Panc1 (cell line): ENCODE measurements around the gene IKZF4. TPM values are rescaled to one million over a fixed set of nuclear protein-coding genes. Genes with fewer than 3 reads are reported as not detected.
A peak's percentile ranks its signal among the peaks of the same experiment; 100 is the strongest.
"Not testable (repeated sequence)": the region's sequence is repeated elsewhere in the genome, so short reads cannot be mapped to it uniquely, and the experiment has no call there.

Experiments
- ATAC-seq: fragments of 200-7000 bp; cut with Tn5 transposase; 2 replicates; pipeline ENCODE4 v1.9.1; 2020; ENCODE audit warnings: mild to moderate bottlenecking, moderate library complexity
- BruUV-seq: library from RNA; stranded (reverse); fragments of 400-500 nt; replicated peaks from 2 replicates; lab custom pipeline; 2021; lab: Mats Ljungman, UMichigan
- CTCF ChIA-PET: fragments of 300-600 bp; sonication (Branson Sonifier 250); formaldehyde crosslinking; loops from one replicate; lab custom pipeline; 2022; ENCODE audit warnings: antibody characterized with exemption; lab: Charles Lee
- POLR2A ChIA-PET: fragments of 300-600 bp; sonication (Branson Sonifier 250); formaldehyde crosslinking; loops from one replicate; lab custom pipeline; 2022; ENCODE audit warnings: antibody characterized with exemption; lab: Charles Lee
- DNase-seq: peaks from one replicate; pipeline ENCODE4 v3.0.0-alpha.2; 2010; ENCODE audit warnings: low read depth, low spot score
- H3K27ac ChIP-seq: 2 replicates; pipeline ENCODE4 v1.5.1; 2011; ENCODE audit warnings: mild to moderate bottlenecking, low read length, inconsistent platforms
- H3K27me3 ChIP-seq: fragments of 200-500 bp; sonication (Bioruptor generic); 2 replicates; pipeline ENCODE4 v1.6.0; 2014; ENCODE audit warnings: low read length, inconsistent platforms; ENCODE audit not compliant: control insufficient read depth, insufficient read depth
- H3K36me3 ChIP-seq: fragments of 200-500 bp; sonication (Bioruptor generic); 2 replicates; pipeline ENCODE4 v1.5.1; 2014; ENCODE audit warnings: inconsistent platforms, mild to moderate bottlenecking, low read length, moderate library complexity; ENCODE audit not compliant: control insufficient read depth, insufficient read depth
- H3K4me1 ChIP-seq: 2 replicates; pipeline ENCODE4 v1.5.1; 2011; ENCODE audit warnings: inconsistent platforms, mild to moderate bottlenecking, low read length, moderate library complexity; ENCODE audit not compliant: control insufficient read depth, insufficient read depth
- H3K4me3 ChIP-seq, 2 experiments: 2 replicates each; pipeline ENCODE4 v1.5.1; 2011 to 2012; ENCODE audit warnings: low read depth in 2 of 2, low read length in 2 of 2, mild to moderate bottlenecking in 2 of 2, inconsistent platforms in 1 of 2, moderate library complexity in 1 of 2
- H3K9me3 ChIP-seq: fragments of 200-500 bp; sonication (Bioruptor generic); 2 replicates; pipeline ENCODE4 v1.5.1; 2014; ENCODE audit warnings: low read depth, mild to moderate bottlenecking, inconsistent platforms, low read length, moderate library complexity; ENCODE audit not compliant: control insufficient read depth, insufficient read depth
- CTCF ChIP-seq: fragments of 450-650 bp; IDR thresholded peaks from 2 replicates; pipeline ENCODE4 v1.5.1; 2017; ENCODE audit warnings: mild to moderate bottlenecking
- POLR2AphosphoS5 ChIP-seq: IDR thresholded peaks from 2 replicates; pipeline ENCODE4 v1.6.1; 2012; ENCODE audit warnings: mild to moderate bottlenecking, low read depth, low read length, moderate library complexity
- SIN3A ChIP-seq: IDR thresholded peaks from 2 replicates; pipeline ENCODE4 v1.6.1; 2012; ENCODE audit warnings: low read depth, mild to moderate bottlenecking, low read length, moderate library complexity, borderline replicate concordance; ENCODE audit not compliant: insufficient read depth
- TCF7L2 ChIP-seq: IDR thresholded peaks from 2 replicates; pipeline ENCODE4 v1.6.1; 2011; ENCODE audit warnings: mild to moderate bottlenecking, low read depth, low read length, inconsistent platforms
- in situ Hi-C: cut with HindIII; loops from 2 replicates; pipeline ENCODE4 v1.10.0; 2016; ENCODE audit warnings: low sequenced_read_pairs, low pct_unique_long_range_greater_than_20kb
- intact Hi-C: fragments of 100-400 bp; cut with micrococcal nuclease; formaldehyde crosslinking; loops from one replicate; pipeline ENCODE4 v1.10.0; 2022; ENCODE audit not compliant: unreplicated experiment
- total RNA-seq: library from RNA; stranded (reverse); gene quantifications from one replicate; pipeline ENCODE4 v1.2.1, GENCODE V29; 2021; ENCODE audit not compliant: unreplicated experiment
- TF ChIP-seq, protein P1 (sequence below), 2 experiments: IDR thresholded peaks; 2 replicates each; pipeline ENCODE4 v1.6.1; 2011 to 2012; ENCODE audit warnings: low read depth in 2 of 2, control low read depth in 1 of 2, low read length in 1 of 2, mild to moderate bottlenecking in 1 of 2, moderate library complexity in 1 of 2; ENCODE audit not compliant: insufficient read depth in 1 of 2

Gene IKZF4
- total RNA-seq, 1 experiment from 2014 or later = 6.9 TPM

GRCh38 chr12:56042430-56042813 is 21.6 kb downstream of the IKZF4 start:
- Histone ChIP-seq H3K4me3 (peak overlapping the region; percentile 92 to 96), H3K27ac (peak overlapping the region; percentile 100), H3K36me3 (peaks cover 23% of the 10 kb centered on the region)
- H3K27me3 ChIP-seq, CTCF ChIA-PET, DNase-seq, POLR2A ChIA-PET, H3K4me1 ChIP-seq, in situ Hi-C loops, H3K9me3 ChIP-seq, ATAC-seq: not testable (repeated sequence)
- intact Hi-C loops = loop anchor here (5.0 to 10.0 kb wide), 2 partner anchors 45 to 72 kb away; partner anchors contain the start of genes RPL41, SUOX and ZC3H10
- BruUV-seq = TSS peak; percentile 97

DNA sequence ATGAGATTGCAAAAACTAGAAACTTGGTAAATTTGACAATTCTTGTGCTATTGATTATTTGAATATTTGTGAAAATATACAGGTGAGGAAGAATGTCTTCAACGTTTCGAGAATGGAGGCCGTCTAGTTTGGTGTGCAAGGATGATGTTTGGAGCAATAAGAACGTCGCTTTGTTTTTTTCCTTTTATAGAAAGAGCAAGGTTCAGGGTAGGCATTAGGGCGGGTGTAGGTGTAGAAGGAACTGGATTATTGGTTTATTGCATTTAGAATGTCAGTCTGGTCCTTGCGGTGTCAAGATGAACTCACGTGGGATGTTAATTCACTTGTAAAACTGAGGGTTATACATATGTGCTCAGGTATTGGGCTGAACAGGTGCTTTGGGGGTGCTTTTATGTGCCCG is 22.0 kb downstream of the IKZF4 start:
- POLR2A ChIA-PET = no interaction called here
- intact Hi-C loops (loop anchor here (5.0 to 10.0 kb wide), 2 partner anchors 46 to 72 kb away; partner anchors contain the start of genes RPL41, SUOX and ZC3H10), in situ Hi-C loops (no loop called here)
- Histone ChIP-seq H3K4me3 (peak overlapping the region; percentile 92 to 96), H3K9me3 (no peaks in the 10 kb centered on the region), H3K27me3 (no peaks in the 10 kb centered on the region), H3K36me3 (peaks cover 23% of the 10 kb centered on the region), H3K27ac (peak overlapping the region; percentile 100), H3K4me1 (0 out of 2 replicates have a peak, but pooled peaks cover 6% of the 10 kb centered on the region)
- ATAC-seq (no peak), DNase-seq (no peak)
- no TSS peak for BruUV-seq
- CTCF ChIA-PET = no interaction called here
- TF ChIP-seq, protein P1, sequence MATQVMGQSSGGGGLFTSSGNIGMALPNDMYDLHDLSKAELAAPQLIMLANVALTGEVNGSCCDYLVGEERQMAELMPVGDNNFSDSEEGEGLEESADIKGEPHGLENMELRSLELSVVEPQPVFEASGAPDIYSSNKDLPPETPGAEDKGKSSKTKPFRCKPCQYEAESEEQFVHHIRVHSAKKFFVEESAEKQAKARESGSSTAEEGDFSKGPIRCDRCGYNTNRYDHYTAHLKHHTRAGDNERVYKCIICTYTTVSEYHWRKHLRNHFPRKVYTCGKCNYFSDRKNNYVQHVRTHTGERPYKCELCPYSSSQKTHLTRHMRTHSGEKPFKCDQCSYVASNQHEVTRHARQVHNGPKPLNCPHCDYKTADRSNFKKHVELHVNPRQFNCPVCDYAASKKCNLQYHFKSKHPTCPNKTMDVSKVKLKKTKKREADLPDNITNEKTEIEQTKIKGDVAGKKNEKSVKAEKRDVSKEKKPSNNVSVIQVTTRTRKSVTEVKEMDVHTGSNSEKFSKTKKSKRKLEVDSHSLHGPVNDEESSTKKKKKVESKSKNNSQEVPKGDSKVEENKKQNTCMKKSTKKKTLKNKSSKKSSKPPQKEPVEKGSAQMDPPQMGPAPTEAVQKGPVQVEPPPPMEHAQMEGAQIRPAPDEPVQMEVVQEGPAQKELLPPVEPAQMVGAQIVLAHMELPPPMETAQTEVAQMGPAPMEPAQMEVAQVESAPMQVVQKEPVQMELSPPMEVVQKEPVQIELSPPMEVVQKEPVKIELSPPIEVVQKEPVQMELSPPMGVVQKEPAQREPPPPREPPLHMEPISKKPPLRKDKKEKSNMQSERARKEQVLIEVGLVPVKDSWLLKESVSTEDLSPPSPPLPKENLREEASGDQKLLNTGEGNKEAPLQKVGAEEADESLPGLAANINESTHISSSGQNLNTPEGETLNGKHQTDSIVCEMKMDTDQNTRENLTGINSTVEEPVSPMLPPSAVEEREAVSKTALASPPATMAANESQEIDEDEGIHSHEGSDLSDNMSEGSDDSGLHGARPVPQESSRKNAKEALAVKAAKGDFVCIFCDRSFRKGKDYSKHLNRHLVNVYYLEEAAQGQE (IDR thresholded peaks at IDR 0.05; ENCODE audit: insufficient read depth in 1 of 2, low read depth in 2 of 2, low read length in 1 of 2) = no peak
- TF ChIP-seq CTCF (no peak), SIN3A (no peak), TCF7L2 (no peak), POLR2AphosphoS5 (no peak)

- intact Hi-C loops (loop anchor here (10.0 kb wide), 1 partner anchor 69 kb away; the partner anchor contains the start of genes RPL41 and ZC3H10), in situ Hi-C loops (no loop called here)
- no peaks in the 10 kb centered on the region for H3K9me3 ChIP-seq
- no peaks in the 10 kb centered on the region for H3K27me3 ChIP-seq
- CTCF ChIA-PET = no interaction called here
- peaks cover 23% of the 10 kb centered on the region for H3K36me3 ChIP-seq
- peak overlapping the region; percentile 20; the same call in 1 of the 2 replicates for H3K27ac ChIP-seq
- ATAC-seq (no peak), DNase-seq (no peak)
- POLR2A ChIA-PET = interaction anchor here (0.6 kb wide), 1 partner anchor 53 kb away, joined by 4 read pairs; no protein-coding TSS in a partner anchor
- TF ChIP-seq, protein P1 (IDR thresholded peaks at IDR 0.05; ENCODE audit: insufficient read depth in 1 of 2, low read depth in 2 of 2, low read length in 1 of 2) = no peak
- TF ChIP-seq SIN3A (no peak), CTCF (no peak), TCF7L2 (no peak), POLR2AphosphoS5 (no peak)
- no peak overlapping the region for H3K4me3 ChIP-seq
- no TSS peak for BruUV-seq
- H3K4me1 ChIP-seq = 0 out of 2 replicates have a peak, but pooled peaks cover 3% of the 10 kb centered on the region
Measured at GRCh38 chr12:56046027-56046780, 25.4 kb downstream of the IKZF4 start.
